ENCODE measurements around the gene MEDAG. TPM values are rescaled to one million over a fixed set of nuclear protein-coding genes. Genes with fewer than 3 reads are reported as not detected.

The MEDAG gene
- total RNA-seq, 1 experiment from 2014 or later = not detected

DNA sequence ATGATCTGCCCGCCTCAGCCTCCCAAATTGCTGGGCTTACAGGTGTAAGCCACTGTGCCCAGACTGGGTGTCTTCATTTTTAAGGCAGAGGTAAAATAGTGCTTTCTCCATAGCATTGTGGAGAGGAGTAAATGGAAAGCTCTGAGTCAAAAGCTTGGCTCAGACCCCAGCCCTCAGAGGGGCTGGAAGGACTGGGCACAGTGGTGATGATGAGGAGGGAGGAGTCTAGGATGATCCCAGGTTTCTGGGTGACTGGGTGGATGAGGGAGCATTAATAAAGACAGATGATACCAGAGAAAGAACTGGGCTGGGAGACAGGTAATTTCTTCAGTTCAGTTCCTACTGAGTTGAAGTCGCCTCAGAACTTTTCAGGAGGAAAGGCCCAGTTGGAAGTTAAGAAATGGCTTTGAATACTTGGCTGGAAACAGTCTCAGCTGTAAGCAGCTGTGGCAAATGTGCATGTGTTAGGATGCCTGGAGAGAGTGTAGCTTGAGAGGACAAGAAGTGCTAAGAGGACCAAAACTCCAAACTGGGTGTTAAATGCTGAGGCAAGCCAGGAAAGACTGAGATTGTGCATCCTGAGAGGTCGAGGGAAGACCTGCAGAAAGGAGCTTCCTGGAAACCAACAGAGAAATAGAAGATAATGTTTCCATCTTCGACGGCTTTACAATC lies 37.1 kb upstream of the MEDAG start:
- H3K4me3 ChIP-seq (ENCODE audit: low read depth, low read length, poor library complexity, severe bottlenecking) = no peak overlapping the region
- ChIA-PET CTCF (no interaction called here), POLR2A (ENCODE audit: low non-redundant PET) (no interaction called here)
- no peak for DNase-seq (ENCODE audit: low spot score)
- BruUV-seq (replicated peaks) = no TSS peak
- no peaks in the 10 kb centered on the region for H3K27me3 ChIP-seq (replicated peaks; ENCODE audit: insufficient read depth, low read depth, low read length, poor library complexity)
- no peaks in the 10 kb centered on the region for H3K36me3 ChIP-seq (ENCODE audit: insufficient read depth, low read length, poor library complexity, severe bottlenecking)
- H3K9me3 ChIP-seq (ENCODE audit: low read depth, low read length, poor library complexity, severe bottlenecking) = no peaks in the 10 kb centered on the region
- no peak overlapping the region for H3K27ac ChIP-seq (ENCODE audit: low read depth, low read length, poor library complexity, severe bottlenecking)
- H3K4me1 ChIP-seq (ENCODE audit: insufficient read depth, low read length, poor library complexity, severe bottlenecking) = peaks cover 31% of the 10 kb centered on the region
- TF ChIP-seq EZH2 (IDR thresholded peaks at IDR 0.05; ENCODE audit: borderline replicate concordance, low read depth, low read length, poor library complexity, severe bottlenecking) = no peak
- TF ChIP-seq, protein P1, sequence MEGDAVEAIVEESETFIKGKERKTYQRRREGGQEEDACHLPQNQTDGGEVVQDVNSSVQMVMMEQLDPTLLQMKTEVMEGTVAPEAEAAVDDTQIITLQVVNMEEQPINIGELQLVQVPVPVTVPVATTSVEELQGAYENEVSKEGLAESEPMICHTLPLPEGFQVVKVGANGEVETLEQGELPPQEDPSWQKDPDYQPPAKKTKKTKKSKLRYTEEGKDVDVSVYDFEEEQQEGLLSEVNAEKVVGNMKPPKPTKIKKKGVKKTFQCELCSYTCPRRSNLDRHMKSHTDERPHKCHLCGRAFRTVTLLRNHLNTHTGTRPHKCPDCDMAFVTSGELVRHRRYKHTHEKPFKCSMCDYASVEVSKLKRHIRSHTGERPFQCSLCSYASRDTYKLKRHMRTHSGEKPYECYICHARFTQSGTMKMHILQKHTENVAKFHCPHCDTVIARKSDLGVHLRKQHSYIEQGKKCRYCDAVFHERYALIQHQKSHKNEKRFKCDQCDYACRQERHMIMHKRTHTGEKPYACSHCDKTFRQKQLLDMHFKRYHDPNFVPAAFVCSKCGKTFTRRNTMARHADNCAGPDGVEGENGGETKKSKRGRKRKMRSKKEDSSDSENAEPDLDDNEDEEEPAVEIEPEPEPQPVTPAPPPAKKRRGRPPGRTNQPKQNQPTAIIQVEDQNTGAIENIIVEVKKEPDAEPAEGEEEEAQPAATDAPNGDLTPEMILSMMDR (conservative IDR thresholded peaks at IDR 0.05; ENCODE audit: low read depth, low read length) = no peak
- intact Hi-C loops (cut with micrococcal nuclease; ENCODE audit: unreplicated experiment) = loop anchor here (5.0 kb wide), 3 partner anchors 173 to 447 kb away; partner anchors contain the start of gene UBE2L5

DNA sequence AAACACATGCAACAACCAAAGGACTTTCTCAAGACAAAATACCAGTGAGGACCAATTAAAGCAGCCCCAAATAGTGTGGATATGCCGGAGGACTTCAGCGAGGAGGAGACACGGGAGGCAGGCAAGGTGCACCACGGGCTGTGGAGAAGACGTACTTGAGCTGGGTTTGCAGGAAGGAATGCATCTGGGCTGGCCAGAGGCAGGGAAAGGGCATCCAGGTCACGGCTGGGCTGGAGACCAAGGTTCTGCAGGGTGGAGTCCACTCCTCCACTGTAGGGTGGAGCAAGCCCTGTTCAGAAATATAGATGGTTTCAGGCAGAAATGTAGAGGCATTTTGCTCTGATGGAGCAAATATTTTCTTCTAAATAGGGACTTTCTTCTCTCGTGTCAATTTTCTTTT lies 36.6 kb upstream of the MEDAG start:
- Histone ChIP-seq H3K4me3 (ENCODE audit: low read depth, low read length, poor library complexity, severe bottlenecking) (no peak overlapping the region), H3K9me3 (ENCODE audit: low read depth, low read length, poor library complexity, severe bottlenecking) (no peaks in the 10 kb centered on the region), H3K4me1 (ENCODE audit: insufficient read depth, low read length, poor library complexity, severe bottlenecking) (peaks cover 31% of the 10 kb centered on the region), H3K27ac (ENCODE audit: low read depth, low read length, poor library complexity, severe bottlenecking) (no peak overlapping the region), H3K36me3 (ENCODE audit: insufficient read depth, low read length, poor library complexity, severe bottlenecking) (no peaks in the 10 kb centered on the region), H3K27me3 (replicated peaks; ENCODE audit: insufficient read depth, low read depth, low read length, poor library complexity) (no peaks in the 10 kb centered on the region)
- TF ChIP-seq EZH2 (IDR thresholded peaks at IDR 0.05; ENCODE audit: borderline replicate concordance, low read depth, low read length, poor library complexity, severe bottlenecking) = no peak
- TF ChIP-seq, protein P1 (conservative IDR thresholded peaks at IDR 0.05; ENCODE audit: low read depth, low read length) = no peak
- no TSS peak for BruUV-seq (replicated peaks)
- no peak for DNase-seq (ENCODE audit: low spot score)
- CTCF ChIA-PET = no interaction called here
- intact Hi-C loops (cut with micrococcal nuclease; ENCODE audit: unreplicated experiment) = loop anchor here (5.0 kb wide), 3 partner anchors 173 to 447 kb away; partner anchors contain the start of gene UBE2L5
- POLR2A ChIA-PET (ENCODE audit: low non-redundant PET) = no interaction called here

DNA sequence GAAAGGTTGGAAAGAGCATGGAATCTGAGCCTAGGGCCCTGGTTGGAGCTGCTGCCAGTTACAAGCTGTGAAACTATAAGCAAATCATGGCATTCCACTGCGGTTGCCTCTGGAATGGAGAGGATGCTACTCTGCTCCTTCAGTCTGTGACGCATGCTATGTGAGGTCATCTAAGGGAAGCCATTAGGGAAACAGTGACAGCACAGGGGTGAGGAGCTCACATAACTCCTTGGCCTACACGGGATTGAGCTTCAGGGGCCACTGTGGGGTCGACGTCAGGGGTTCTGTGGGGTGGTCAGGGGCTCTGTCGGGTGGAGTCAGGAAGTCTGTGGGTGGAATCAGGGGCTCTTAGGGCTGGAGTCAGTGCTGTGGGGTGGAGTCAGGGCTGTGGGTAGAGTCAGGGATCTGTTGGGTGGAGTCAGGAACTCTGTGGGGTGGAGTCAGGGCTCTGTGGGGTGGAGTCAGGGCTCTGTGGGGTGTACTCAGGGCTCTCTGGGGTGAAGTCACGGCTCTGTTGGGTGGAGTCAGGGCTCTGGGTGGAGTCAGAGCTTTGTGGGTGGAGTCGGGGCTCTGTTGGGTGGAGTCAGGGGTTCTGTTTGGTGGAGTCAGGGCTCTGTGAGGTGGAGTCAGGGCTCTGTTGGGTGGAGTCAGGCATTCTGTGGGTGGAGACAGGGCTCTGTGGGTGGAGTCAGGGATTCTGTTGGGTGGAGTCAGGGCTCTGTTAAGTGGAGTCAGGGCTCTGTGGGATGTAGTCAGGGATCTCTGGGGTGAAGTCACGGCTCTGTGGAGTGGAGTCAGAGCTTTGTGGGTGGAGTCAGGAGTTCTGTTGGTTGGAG lies 35.8 kb upstream of the MEDAG start:
- CTCF ChIA-PET = no interaction called here
- intact Hi-C loops (cut with micrococcal nuclease; ENCODE audit: unreplicated experiment) = no loop called here
- peak; percentile 93 for DNase-seq (ENCODE audit: low spot score)
- peak overlapping the region; percentile 35 for H3K27ac ChIP-seq (ENCODE audit: low read depth, low read length, poor library complexity, severe bottlenecking)
- POLR2A ChIA-PET (ENCODE audit: low non-redundant PET) = interaction anchor here (0.7 kb wide), 1 partner anchor 232 kb away, joined by 3 read pairs; no protein-coding TSS in a partner anchor
- TF ChIP-seq, protein P1 (conservative IDR thresholded peaks at IDR 0.05; ENCODE audit: low read depth, low read length) = no peak
- TF ChIP-seq EZH2 (IDR thresholded peaks at IDR 0.05; ENCODE audit: borderline replicate concordance, low read depth, low read length, poor library complexity, severe bottlenecking) = no peak
- H3K27me3 ChIP-seq (replicated peaks; ENCODE audit: insufficient read depth, low read depth, low read length, poor library complexity) = no peaks in the 10 kb centered on the region
- no TSS peak for BruUV-seq (replicated peaks)
- H3K4me1 ChIP-seq (ENCODE audit: insufficient read depth, low read length, poor library complexity, severe bottlenecking) = peaks cover 25% of the 10 kb centered on the region
- H3K9me3 ChIP-seq (ENCODE audit: low read depth, low read length, poor library complexity, severe bottlenecking) = no peaks in the 10 kb centered on the region
- no peaks in the 10 kb centered on the region for H3K36me3 ChIP-seq (ENCODE audit: insufficient read depth, low read length, poor library complexity, severe bottlenecking)
- H3K4me3 ChIP-seq (ENCODE audit: low read depth, low read length, poor library complexity, severe bottlenecking) = no peak overlapping the region

All from A673 (cell line).